HepG2 (cell line): ENCODE data around the gene GNA15. TPM values are rescaled to one million over a fixed set of nuclear protein-coding genes. Genes with fewer than 3 reads are reported as not detected.

Source experiments
- CAMTA2 ChIP-seq: sonication (generic); formaldehyde crosslinking; IDR thresholded peaks from 2 replicates; pipeline ENCODE4 v1.4.0; 2020; ENCODE audit warnings: mild to moderate bottlenecking, missing genetic modification reagents, borderline replicate concordance
- CENPX ChIP-seq: sonication (generic); formaldehyde crosslinking; IDR thresholded peaks from 2 replicates; pipeline ENCODE4 v1.9.0; 2021; ENCODE audit warnings: mild to moderate bottlenecking, missing genetic modification reagents, moderate library complexity
- CREM ChIP-seq, 2 experiments: sonication (generic) in 1 of 2; formaldehyde crosslinking in 1 of 2; IDR thresholded peaks; 2 replicates each; pipeline versions ENCODE4 v1.4.0 to v1.6.1; 2016 to 2020; ENCODE audit warnings: antibody characterized with exemption in 1 of 2, mild to moderate bottlenecking in 1 of 2, missing genetic modification reagents in 1 of 2
- HCFC1 ChIP-seq: fragments of 150-350 bp; IDR thresholded peaks from 2 replicates; pipeline ENCODE4 v1.6.1; 2014; ENCODE audit warnings: low read depth, low read length
- IRF2 ChIP-seq: IDR thresholded peaks from 2 replicates; pipeline ENCODE4 v1.6.1; 2018; ENCODE audit warnings: missing genetic modification reagents, missing compliant biosample characterization
- KDM3A ChIP-seq: IDR thresholded peaks from 2 replicates; pipeline ENCODE4 v1.6.1; 2018; ENCODE audit warnings: low read depth, missing compliant biosample characterization
- MIER3 ChIP-seq: IDR thresholded peaks from 2 replicates; pipeline ENCODE4 v1.6.1; 2016; ENCODE audit warnings: missing compliant biosample characterization, borderline replicate concordance
- NR2C2 ChIP-seq: sonication (generic); formaldehyde crosslinking; IDR thresholded peaks from 2 replicates; pipeline ENCODE4 v1.4.0; 2020; ENCODE audit warnings: missing genetic modification reagents, mild to moderate bottlenecking, moderate library complexity, borderline replicate concordance
- NR2F2 ChIP-seq: IDR thresholded peaks from 2 replicates; pipeline ENCODE4 v1.6.1; 2012; ENCODE audit warnings: low read depth, inconsistent platforms, borderline replicate concordance
- NR2F6 ChIP-seq, 2 experiments: IDR thresholded peaks; 2 replicates each; pipeline ENCODE4 v1.6.1; 2016; ENCODE audit warnings: antibody characterized with exemption in 1 of 2, mild to moderate bottlenecking in 1 of 2
- POLR2G ChIP-seq: fragments of 200-400 bp; formaldehyde crosslinking; IDR thresholded peaks from 2 replicates; pipeline ENCODE4 v1.6.1; 2018; ENCODE audit warnings: mild to moderate bottlenecking, low read depth, low read length, moderate library complexity
- RNF2 ChIP-seq: fragments of 450-650 bp; conservative IDR thresholded peaks from 2 replicates; pipeline ENCODE4 v1.6.1; 2016; ENCODE audit warnings: low read depth
- SIN3A ChIP-seq: IDR thresholded peaks from 2 replicates; pipeline ENCODE4 v1.6.1; 2011; ENCODE audit warnings: low read depth, mild to moderate bottlenecking, control low read depth, low read length, borderline replicate concordance
- SPEN ChIP-seq: sonication (generic); formaldehyde crosslinking; IDR thresholded peaks from 2 replicates; pipeline ENCODE4 v1.5.1; 2020; ENCODE audit warnings: low read depth, mild to moderate bottlenecking, missing genetic modification reagents
- SUZ12 ChIP-seq: fragments of 150-350 bp; IDR thresholded peaks from 2 replicates; pipeline ENCODE4 v1.6.1; 2014; ENCODE audit warnings: low read depth, low read length
- YEATS4 ChIP-seq: sonication (generic); formaldehyde crosslinking; IDR thresholded peaks from 2 replicates; pipeline ENCODE4 v1.4.0; 2020; ENCODE audit warnings: missing genetic modification reagents, borderline replicate concordance
- ZBTB10 ChIP-seq: sonication (generic); formaldehyde crosslinking; IDR thresholded peaks from 2 replicates; pipeline ENCODE4 v1.4.0; 2020; ENCODE audit warnings: missing genetic modification reagents, borderline replicate concordance
- ZBTB21 ChIP-seq: sonication (generic); formaldehyde crosslinking; IDR thresholded peaks from 2 replicates; pipeline ENCODE4 v1.4.0; 2020; ENCODE audit warnings: missing genetic modification reagents
- ZNF335 ChIP-seq: sonication (generic); formaldehyde crosslinking; IDR thresholded peaks from 2 replicates; pipeline ENCODE4 v1.4.0; 2020; ENCODE audit warnings: missing genetic modification reagents
- ZNF33A ChIP-seq: sonication (generic); formaldehyde crosslinking; IDR thresholded peaks from 2 replicates; pipeline ENCODE4 v1.5.1; 2020; ENCODE audit warnings: missing genetic modification reagents, mild to moderate bottlenecking, moderate library complexity, borderline replicate concordance
- ZNF678 ChIP-seq: sonication (generic); formaldehyde crosslinking; IDR thresholded peaks from 2 replicates; pipeline ENCODE4 v1.4.0; 2020; ENCODE audit warnings: mild to moderate bottlenecking, missing genetic modification reagents
- ZNF766 ChIP-seq: sonication (generic); formaldehyde crosslinking; IDR thresholded peaks from 2 replicates; pipeline ENCODE4 v1.5.0; 2020; ENCODE audit warnings: missing genetic modification reagents, borderline replicate concordance
- ZNF770 ChIP-seq: sonication (generic); formaldehyde crosslinking; IDR thresholded peaks from 2 replicates; pipeline ENCODE4 v1.5.0; 2020; ENCODE audit warnings: mild to moderate bottlenecking, missing genetic modification reagents
- ZNF782 ChIP-seq: sonication (generic); formaldehyde crosslinking; IDR thresholded peaks from 2 replicates; pipeline ENCODE4 v1.4.0; 2020; ENCODE audit warnings: missing genetic modification reagents, mild to moderate bottlenecking, borderline replicate concordance
- polyA plus RNA-seq, 8 experiments: library from polyadenylated mRNA; depleted of rRNA in 3 of 8; stranded (reverse) in 7 of 8; unstranded in 1 of 8; fragments of >200 nt; fragmentation: Illumina TruSeq in 4 of 8; extraction: Trizol in 4 of 8; gene quantifications; 2 replicates each; pipeline versions ENCODE4 v1.2.1 to v1.2.3, GENCODE V29; 2011 to 2016; ENCODE audit warnings: low read depth in 4 of 8, missing spikeins in 1 of 8, mixed read lengths in 1 of 8; ENCODE audit not compliant: insufficient read depth in 1 of 8
- total RNA-seq, 5 experiments: library from RNA; depleted of rRNA; stranded (reverse); fragments of >200 nt; fragmentation: Illumina TruSeq; extraction: Trizol; gene quantifications; 2 replicates each; pipeline ENCODE4 v1.2.3, GENCODE V29; 2016; ENCODE audit warnings: low read depth in 1 of 5
- TF ChIP-seq, protein P1 (sequence below): IDR thresholded peaks from 2 replicates; pipeline ENCODE4 v1.6.1; 2012; ENCODE audit warnings: inconsistent platforms

The GNA15 gene
- total and polyA plus RNA-seq, 2 of the 13 experiments (the other 11 are each of a cell fraction or from before 2014, with no cell fraction given): not detected

DNA sequence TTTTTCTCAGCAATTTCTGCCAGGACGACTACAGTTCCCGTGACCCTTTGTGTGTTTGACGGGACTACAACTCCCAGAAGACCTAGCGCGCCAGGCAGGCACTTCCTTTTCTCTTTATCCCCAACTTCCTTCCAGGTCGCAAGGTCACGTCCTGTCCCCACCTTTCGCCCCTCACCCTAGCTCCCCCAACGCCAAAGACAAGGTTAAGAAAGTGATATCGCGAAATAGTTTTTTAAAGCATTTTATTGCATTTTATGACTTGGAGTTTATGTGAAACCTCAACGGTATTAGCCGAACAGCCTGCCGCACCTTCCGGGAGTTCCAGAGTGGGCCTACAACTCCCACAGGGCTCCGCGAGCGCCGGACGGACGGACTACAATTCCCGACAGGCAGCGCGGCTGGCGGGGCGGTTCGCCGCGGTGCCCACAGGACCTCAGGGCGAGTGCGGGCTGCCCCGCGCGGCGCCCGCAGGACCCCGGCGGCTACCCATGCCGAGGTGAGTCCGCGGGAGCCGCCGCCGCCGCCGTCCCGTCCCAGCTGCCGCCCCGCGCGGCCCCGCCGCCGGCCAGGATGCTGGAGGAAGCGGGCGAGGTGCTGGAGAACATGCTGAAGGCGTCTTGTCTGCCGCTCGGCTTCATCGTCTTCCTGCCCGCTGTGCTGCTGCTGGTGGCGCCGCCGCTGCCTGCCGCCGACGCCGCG, 49.8 kb downstream of the GNA15 start, which contains the start of gene NCLN (continued):
- TF ChIP-seq POLR2G: peak; percentile 73
- 0 out of 2 replicates have a peak, but pooled peaks have one; percentile 46 for TF ChIP-seq CAMTA2
- peak; percentile 99 for TF ChIP-seq ZNF335 (CRISPR knock-in tag)
- 0 out of 2 replicates have a peak, but pooled peaks have one; percentile 38 for TF ChIP-seq ZNF33A
- 0 out of 2 replicates have a peak, but pooled peaks have one; percentile 44 for TF ChIP-seq KDM3A (CRISPR knock-in tag)
- peak; percentile 90; the same call in 1 of the 2 replicates for TF ChIP-seq ZNF678 (CRISPR knock-in tag)
- peak; percentile 59; the same call in 1 of the 2 replicates for TF ChIP-seq SPEN (CRISPR knock-in tag)
- TF ChIP-seq RNF2: peak; percentile 82
- TF ChIP-seq, protein P1, sequence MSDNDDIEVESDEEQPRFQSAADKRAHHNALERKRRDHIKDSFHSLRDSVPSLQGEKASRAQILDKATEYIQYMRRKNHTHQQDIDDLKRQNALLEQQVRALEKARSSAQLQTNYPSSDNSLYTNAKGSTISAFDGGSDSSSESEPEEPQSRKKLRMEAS: peak; percentile 75
- 0 out of 2 replicates have a peak, but pooled peaks have one; percentile 41 for TF ChIP-seq ZNF766 (CRISPR knock-in tag)
- no peak for TF ChIP-seq CENPX (CRISPR knock-in tag)
- TF ChIP-seq NR2C2: peak; percentile 98
- 0 out of 2 replicates have a peak, but pooled peaks have one; percentile 61 for TF ChIP-seq ZNF782 (CRISPR knock-in tag)
- TF ChIP-seq NR2F6 (IDR thresholded peaks at IDR 0.05): peak; percentile 85
- TF ChIP-seq NR2F6 (CRISPR knock-in tag; IDR thresholded peaks at IDR 0.05): peak; percentile 77
- TF ChIP-seq ZBTB10 (CRISPR knock-in tag): 0 out of 2 replicates have a peak, but pooled peaks have one; percentile 34
- TF ChIP-seq SUZ12: peak; percentile 78
- peak; percentile 82; the same call in 1 of the 2 replicates for TF ChIP-seq NR2F2
- peak; percentile 23; the same call in 1 of the 2 replicates for TF ChIP-seq YEATS4 (CRISPR knock-in tag)
- peak; percentile 96 for TF ChIP-seq IRF2 (CRISPR knock-in tag)
- TF ChIP-seq MIER3 (CRISPR knock-in tag): peak; percentile 24; the same call in 1 of the 2 replicates
- peak; percentile 8; the same call in 1 of the 2 replicates for TF ChIP-seq SIN3A
- peak; percentile 93 for TF ChIP-seq HCFC1
- TF ChIP-seq CREM (IDR thresholded peaks at IDR 0.05): peak; percentile 99
- no peak for TF ChIP-seq CREM (CRISPR knock-in tag; IDR thresholded peaks at IDR 0.05)
- TF ChIP-seq ZBTB21 (CRISPR knock-in tag): no peak
- no peak for TF ChIP-seq ZNF770 (CRISPR knock-in tag)
